ENCODE measurements around the gene KANSL1.

DNA sequence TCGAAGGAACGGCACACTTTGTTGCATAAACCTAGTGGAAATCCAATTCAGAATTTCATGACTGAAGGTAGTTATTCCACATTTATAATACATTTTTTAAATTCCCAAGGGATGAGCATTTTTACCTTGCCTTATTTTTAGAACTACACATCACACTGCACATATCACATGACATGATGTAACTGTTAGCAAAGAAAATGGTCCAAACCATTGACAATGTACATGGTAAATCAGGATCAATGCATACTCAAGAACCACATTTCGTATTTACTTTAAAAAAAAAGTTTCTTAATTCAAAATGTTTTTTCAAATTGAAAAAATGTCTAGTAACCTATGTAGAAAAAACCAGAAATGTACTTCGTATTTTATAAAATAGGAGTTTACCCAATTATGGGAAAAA is 2.5 kb downstream of the KANSL1 start:
- TF ChIP-seq, protein P1, sequence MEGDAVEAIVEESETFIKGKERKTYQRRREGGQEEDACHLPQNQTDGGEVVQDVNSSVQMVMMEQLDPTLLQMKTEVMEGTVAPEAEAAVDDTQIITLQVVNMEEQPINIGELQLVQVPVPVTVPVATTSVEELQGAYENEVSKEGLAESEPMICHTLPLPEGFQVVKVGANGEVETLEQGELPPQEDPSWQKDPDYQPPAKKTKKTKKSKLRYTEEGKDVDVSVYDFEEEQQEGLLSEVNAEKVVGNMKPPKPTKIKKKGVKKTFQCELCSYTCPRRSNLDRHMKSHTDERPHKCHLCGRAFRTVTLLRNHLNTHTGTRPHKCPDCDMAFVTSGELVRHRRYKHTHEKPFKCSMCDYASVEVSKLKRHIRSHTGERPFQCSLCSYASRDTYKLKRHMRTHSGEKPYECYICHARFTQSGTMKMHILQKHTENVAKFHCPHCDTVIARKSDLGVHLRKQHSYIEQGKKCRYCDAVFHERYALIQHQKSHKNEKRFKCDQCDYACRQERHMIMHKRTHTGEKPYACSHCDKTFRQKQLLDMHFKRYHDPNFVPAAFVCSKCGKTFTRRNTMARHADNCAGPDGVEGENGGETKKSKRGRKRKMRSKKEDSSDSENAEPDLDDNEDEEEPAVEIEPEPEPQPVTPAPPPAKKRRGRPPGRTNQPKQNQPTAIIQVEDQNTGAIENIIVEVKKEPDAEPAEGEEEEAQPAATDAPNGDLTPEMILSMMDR (IDR thresholded peaks at IDR 0.05): no peak
- TF ChIP-seq POLR2A (IDR thresholded peaks at IDR 0.05): no peak
